K562 (cell line): ENCODE data around the gene LCE2D. TPM values are rescaled to one million over a fixed set of nuclear protein-coding genes. Genes with fewer than 3 reads are reported as not detected.
A peak's percentile ranks its signal among the peaks of the same experiment; 100 is the strongest.

Experiments used
- ATAC-seq: fragments of 200-7000 bp; cut with Tn5 transposase; 3 replicates; pipeline ENCODE4 v1.9.1; 2020; ENCODE audit warnings: moderate library complexity
- BruUV-seq: library from RNA; stranded (reverse); fragments of 400-500 nt; replicated peaks from 2 replicates; lab custom pipeline; 2021; lab: Mats Ljungman, UMichigan
- CTCF ChIA-PET: fragments of 300-600 bp; formaldehyde crosslinking; extraction: SDS; loops from one replicate; lab custom pipeline; 2021; ENCODE audit warnings: low intra/inter-chr PET ratio; lab: Yijun Ruan, JAX
- POLR2A ChIA-PET: fragments of 300-600, 350-650 bp; sonication (Branson Sonifier 250); formaldehyde crosslinking; extraction: SDS; loops from one replicate; lab custom pipeline; 2021; ENCODE audit warnings: antibody characterized with exemption, inconsistent platforms; lab: Yijun Ruan, JAX
- DNase-seq, 4 experiments: peaks; one replicate each; pipeline versions ENCODE4 v3.0.0 to v3.0.0-alpha.2; 2011 to 2018; ENCODE audit warnings: low spot score in 3 of 4, mixed read lengths in 3 of 4; ENCODE audit errors: extremely low read depth in 1 of 4
- FAIRE-seq: peaks from 2 replicates; lab custom pipeline; 2011; peaks lifted over from hg19 to GRCh38; lab: Jason Lieb, UNC
- H2AFZ ChIP-seq: 2 replicates; pipeline ENCODE4 v1.6.0; 2011; ENCODE audit warnings: low read depth, low read length, control low read depth, inconsistent platforms
- H3K27ac ChIP-seq: fragments of 200-600 bp; 3 replicates; pipeline ENCODE4 v1.8.0; 2011; ENCODE audit warnings: low read depth, mild to moderate bottlenecking, control low read depth, inconsistent platforms, low read length, moderate library complexity, mixed read lengths; ENCODE audit errors: extremely low read depth
- H3K27me3 ChIP-seq, 2 experiments: fragments of 300-600 bp in 1 of 2; 2 replicates in 1 of 2; 3 replicates in 1 of 2; pipeline versions ENCODE4 v1.6.0 to v1.8.0; 2011; ENCODE audit warnings: inconsistent platforms in 2 of 2, low read length in 2 of 2, mild to moderate bottlenecking in 1 of 2, mixed read lengths in 1 of 2, moderate library complexity in 1 of 2; ENCODE audit not compliant: control insufficient read depth in 2 of 2, insufficient read depth in 2 of 2
- H3K36me3 ChIP-seq: fragments of 300-600 bp; 3 replicates; pipeline ENCODE4 v1.8.0; 2011; ENCODE audit warnings: mild to moderate bottlenecking, low read length, inconsistent platforms; ENCODE audit not compliant: control insufficient read depth, insufficient read depth
- H3K4me1 ChIP-seq, 2 experiments: fragments of 200-600 bp in 1 of 2; replicated peaks in 1 of 2; 2 replicates in 1 of 2; 3 replicates in 1 of 2; pipeline versions ENCODE4 v1.5.1 to v1.8.0; 2011; ENCODE audit warnings: inconsistent platforms in 2 of 2, low read length in 2 of 2, mild to moderate bottlenecking in 1 of 2, mixed read lengths in 1 of 2, moderate library complexity in 1 of 2; ENCODE audit not compliant: control insufficient read depth in 2 of 2, insufficient read depth in 2 of 2
- H3K4me2 ChIP-seq: 2 replicates; pipeline ENCODE4 v1.6.1; 2011; ENCODE audit warnings: low read length, control low read depth, inconsistent platforms, mixed read lengths; ENCODE audit not compliant: insufficient read depth
- H3K4me3 ChIP-seq: fragments of 200-600 bp; sonication (generic), shearing (Covaris generic); 2 replicates; pipeline ENCODE4 v1.5.1; 2016; ENCODE audit warnings: control low read depth, inconsistent platforms
- H3K79me2 ChIP-seq: fragments of 200-600 bp; 3 replicates; pipeline ENCODE4 v1.8.0; 2011; ENCODE audit warnings: low read length, inconsistent platforms; ENCODE audit not compliant: control insufficient read depth, insufficient read depth
- H3K9ac ChIP-seq, 2 experiments: 2 replicates each; pipeline versions ENCODE4 v1.6.0 to v1.6.1; 2011; ENCODE audit warnings: low read depth in 2 of 2, low read length in 2 of 2, control low read depth in 1 of 2, inconsistent platforms in 1 of 2, mild to moderate bottlenecking in 1 of 2, mixed read lengths in 1 of 2; ENCODE audit not compliant: insufficient read depth in 1 of 2
- H3K9me1 ChIP-seq: one replicate; pipeline ENCODE4 v1.6.0; 2011; ENCODE audit warnings: inconsistent platforms, mild to moderate bottlenecking, low read length, moderate library complexity; ENCODE audit not compliant: control insufficient read depth, insufficient read depth
- H3K9me3 ChIP-seq: replicated peaks from 2 replicates; pipeline ENCODE4 v1.5.1; 2011; ENCODE audit warnings: low read depth, low read length, inconsistent platforms; ENCODE audit not compliant: control insufficient read depth, insufficient read depth
- H4K20me1 ChIP-seq: replicated peaks from 2 replicates; pipeline ENCODE4 v1.6.1; 2011; ENCODE audit warnings: low read length, inconsistent platforms, mixed read lengths; ENCODE audit not compliant: control insufficient read depth, insufficient read depth
- NRF1 ChIP-seq, 2 experiments: fragments of 450-650 bp; IDR thresholded peaks in 1 of 2; conservative IDR thresholded peaks in 1 of 2; 2 replicates each; pipeline ENCODE4 v1.6.1; 2014; ENCODE audit warnings: mild to moderate bottlenecking in 2 of 2
- U2AF2 ChIP-seq: fragments of 200-400 bp; formaldehyde crosslinking; optimal IDR thresholded peaks from 2 replicates; pipeline ENCODE3; 2017; ENCODE audit warnings: low read depth, mild to moderate bottlenecking, low read length
- WGBS: fragments of 100-300 bp; shearing (Covaris generic); methylation state at CpG from one replicate; pipeline ENCODE4 v1.1.6; 2016; ENCODE audit warnings: low coverage, mixed read lengths; ENCODE audit not compliant: insufficient coverage; ENCODE audit errors: missing lambda C conversion rate; 5-methylcytosine and 5-hydroxymethylcytosine counted together
- in situ Hi-C: fragments of 300-500 bp; cut with MboI; formaldehyde crosslinking; loops from 4 replicates; pipeline ENCODE4 v1.15.0; 2018; ENCODE audit warnings: inconsistent platforms, mixed read lengths
- intact Hi-C: fragments of 100-400 bp; cut with micrococcal nuclease; formaldehyde crosslinking; loops from 2 replicates; pipeline ENCODE4 v1.14.2; 2022
- polyA plus RNA-seq, 8 experiments: library from polyadenylated mRNA; depleted of rRNA in 4 of 8; stranded (reverse) in 5 of 8; unstranded in 3 of 8; fragments of >200 nt; fragmentation: Nextera tagmentation in 2 of 8; fragmentation: Illumina TruSeq in 1 of 8; extraction: Ambion mirVana in 2 of 8; extraction: Trizol in 1 of 8; gene quantifications; 2 replicates each; pipeline versions ENCODE4 v1.2.1 to v1.2.3, GENCODE V29; 2011 to 2014; ENCODE audit warnings: inconsistent platforms in 1 of 8, missing spikeins in 1 of 8
- total RNA-seq, 7 experiments: library from RNA; depleted of rRNA in 6 of 7; stranded (reverse); fragments of >200 nt in 6 of 7; fragmentation: Illumina TruSeq in 2 of 7; extraction: Trizol in 2 of 7; gene quantifications; 2 replicates each; pipeline versions ENCODE4 v1.2.1 to v1.2.3, GENCODE V29; 2011 to 2021; ENCODE audit warnings: low replicate concordance in 1 of 7
- TF ChIP-seq, protein P1 (sequence below): IDR thresholded peaks from 2 replicates; pipeline ENCODE4 v1.6.1; 2011; ENCODE audit warnings: borderline replicate concordance, low read depth, mild to moderate bottlenecking, moderate library complexity, low read length; ENCODE audit not compliant: insufficient read depth, poor library complexity, severe bottlenecking
- TF ChIP-seq, protein P2 (sequence below), 3 experiments: IDR thresholded peaks in 2 of 3; conservative IDR thresholded peaks in 1 of 3; 2 replicates each; pipeline ENCODE4 v1.5.1; 2011 to 2012; ENCODE audit warnings: low read length in 3 of 3, mild to moderate bottlenecking in 3 of 3, control low read depth in 2 of 3, improper control_type of control experiment in 1 of 3, inconsistent platforms in 1 of 3, low read depth in 1 of 3, mixed read lengths in 1 of 3, moderate library complexity in 1 of 3; ENCODE audit not compliant: insufficient read depth in 2 of 3

LCE2D gene
- total and polyA plus RNA-seq, 9 of the 15 experiments (the other 6 are each of a cell fraction or from before 2014, with no cell fraction given) = not detected

DNA sequence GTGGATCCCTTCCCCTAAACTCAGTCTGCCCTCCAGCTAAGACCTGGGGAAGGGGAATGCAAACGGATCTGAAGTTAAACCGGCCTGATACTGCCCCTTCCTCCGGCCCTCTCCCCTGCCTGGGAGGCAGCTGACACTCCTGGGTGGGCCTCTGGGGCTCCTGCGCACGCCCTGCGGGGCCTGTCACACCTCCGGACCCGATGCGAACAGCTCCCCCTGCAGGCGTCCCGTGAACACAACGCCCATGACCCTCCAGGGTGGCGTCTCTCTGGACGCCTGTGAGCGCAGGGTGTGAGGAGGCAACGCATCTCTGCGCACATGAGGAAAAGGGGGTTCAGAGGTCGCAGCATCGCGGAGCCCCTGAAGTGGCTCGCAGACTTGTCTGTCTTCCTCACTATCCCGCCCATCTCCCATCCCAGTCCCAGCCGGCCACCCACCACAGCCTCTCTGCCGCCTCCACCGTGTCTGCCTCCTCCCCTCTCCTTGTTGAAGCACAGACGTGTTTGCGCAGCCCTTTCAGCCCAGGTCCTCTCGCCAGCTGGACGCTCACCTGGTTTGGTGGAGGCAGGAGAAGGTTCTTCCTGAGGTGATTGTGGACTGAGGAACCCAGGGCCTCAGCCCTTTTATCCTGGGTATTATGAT, 39.9 kb upstream of the LCE2D start:
- no peaks in the 10 kb centered on the region for H3K27me3 ChIP-seq
- H3K27ac ChIP-seq = no peak overlapping the region
- H3K9me1 ChIP-seq = no peaks in the 10 kb centered on the region
- peaks cover 0 to 9% of the 10 kb centered on the region in 2 experiments; a peak in 2 of 5 replicates for H3K4me1 ChIP-seq
- TF ChIP-seq, protein P1, sequence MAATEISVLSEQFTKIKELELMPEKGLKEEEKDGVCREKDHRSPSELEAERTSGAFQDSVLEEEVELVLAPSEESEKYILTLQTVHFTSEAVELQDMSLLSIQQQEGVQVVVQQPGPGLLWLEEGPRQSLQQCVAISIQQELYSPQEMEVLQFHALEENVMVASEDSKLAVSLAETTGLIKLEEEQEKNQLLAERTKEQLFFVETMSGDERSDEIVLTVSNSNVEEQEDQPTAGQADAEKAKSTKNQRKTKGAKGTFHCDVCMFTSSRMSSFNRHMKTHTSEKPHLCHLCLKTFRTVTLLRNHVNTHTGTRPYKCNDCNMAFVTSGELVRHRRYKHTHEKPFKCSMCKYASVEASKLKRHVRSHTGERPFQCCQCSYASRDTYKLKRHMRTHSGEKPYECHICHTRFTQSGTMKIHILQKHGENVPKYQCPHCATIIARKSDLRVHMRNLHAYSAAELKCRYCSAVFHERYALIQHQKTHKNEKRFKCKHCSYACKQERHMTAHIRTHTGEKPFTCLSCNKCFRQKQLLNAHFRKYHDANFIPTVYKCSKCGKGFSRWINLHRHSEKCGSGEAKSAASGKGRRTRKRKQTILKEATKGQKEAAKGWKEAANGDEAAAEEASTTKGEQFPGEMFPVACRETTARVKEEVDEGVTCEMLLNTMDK = peak; percentile 19
- TF ChIP-seq, protein P2, sequence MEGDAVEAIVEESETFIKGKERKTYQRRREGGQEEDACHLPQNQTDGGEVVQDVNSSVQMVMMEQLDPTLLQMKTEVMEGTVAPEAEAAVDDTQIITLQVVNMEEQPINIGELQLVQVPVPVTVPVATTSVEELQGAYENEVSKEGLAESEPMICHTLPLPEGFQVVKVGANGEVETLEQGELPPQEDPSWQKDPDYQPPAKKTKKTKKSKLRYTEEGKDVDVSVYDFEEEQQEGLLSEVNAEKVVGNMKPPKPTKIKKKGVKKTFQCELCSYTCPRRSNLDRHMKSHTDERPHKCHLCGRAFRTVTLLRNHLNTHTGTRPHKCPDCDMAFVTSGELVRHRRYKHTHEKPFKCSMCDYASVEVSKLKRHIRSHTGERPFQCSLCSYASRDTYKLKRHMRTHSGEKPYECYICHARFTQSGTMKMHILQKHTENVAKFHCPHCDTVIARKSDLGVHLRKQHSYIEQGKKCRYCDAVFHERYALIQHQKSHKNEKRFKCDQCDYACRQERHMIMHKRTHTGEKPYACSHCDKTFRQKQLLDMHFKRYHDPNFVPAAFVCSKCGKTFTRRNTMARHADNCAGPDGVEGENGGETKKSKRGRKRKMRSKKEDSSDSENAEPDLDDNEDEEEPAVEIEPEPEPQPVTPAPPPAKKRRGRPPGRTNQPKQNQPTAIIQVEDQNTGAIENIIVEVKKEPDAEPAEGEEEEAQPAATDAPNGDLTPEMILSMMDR (IDR thresholded peaks at IDR 0.05 in 2 of 3, conservative IDR thresholded peaks at IDR 0.05 in 1 of 3; ENCODE audit: insufficient read depth in 2 of 3, low read depth in 1 of 3, low read length in 3 of 3) = peak; percentile 44 to 61 (median 59)
- TF ChIP-seq NRF1 (conservative IDR thresholded peaks at IDR 0.05 in 1 of 2, IDR thresholded peaks at IDR 0.05 in 1 of 2) = peak; percentile 58 to 70
- no peak for TF ChIP-seq U2AF2
- intact Hi-C loops (no loop called here), in situ Hi-C loops (no loop called here)
- peak; percentile 98 for ATAC-seq
- no TSS peak for BruUV-seq
- no peak overlapping the region for H3K4me3 ChIP-seq
- H4K20me1 ChIP-seq = 0 out of 2 replicates have a peak, but pooled peaks cover 6% of the 10 kb centered on the region
- no peaks in the 10 kb centered on the region for H3K9me3 ChIP-seq
- no peak overlapping the region for H3K4me2 ChIP-seq
- peak; percentile 30 to 58 (median 44) for DNase-seq
- ChIA-PET CTCF (no interaction called here), POLR2A (interaction anchor here (0.6 to 1.3 kb wide), 3 partner anchors 30 to 348 kb away, joined by 3 to 5 read pairs (median 5); no protein-coding TSS in a partner anchor)
- no peak for FAIRE-seq
- H3K79me2 ChIP-seq = no peaks in the 10 kb centered on the region
- WGBS = under 1% methylated on average over 27 of the region's 29 CpGs
- no peak overlapping the region for H2AFZ ChIP-seq
- H3K36me3 ChIP-seq = no peaks in the 10 kb centered on the region
- H3K9ac ChIP-seq = no peak overlapping the region
